GM18502 (cell line): ENCODE measurements around the gene ASTL.
"Not testable (repeated sequence)": the region's sequence is repeated elsewhere in the genome, so short reads cannot be mapped to it uniquely, and the experiment has no call there.

Experiments used
- ATAC-seq: cut with Tn5 transposase; IDR thresholded peaks from one replicate; pipeline ENCODE4 v1.9.1; 2021; ENCODE audit warnings: mild to moderate bottlenecking; ENCODE audit not compliant: unreplicated experiment, poor library complexity

The ASTL gene

GRCh38 chr2:96146881-96147592 lies 8.7 kb upstream of the ASTL start:
- no peak for ATAC-seq

GRCh38 chr2:96146153-96146880 lies 8.0 kb upstream of the ASTL start:
- ATAC-seq: peak; percentile 35

GRCh38 chr2:96145848-96146152 lies 7.5 kb upstream of the ASTL start:
- peak; percentile 0 for ATAC-seq

GRCh38 chr2:96145036-96145847 lies 6.9 kb upstream of the ASTL start, which contains the start of gene DUSP2:
DUSP2 (minus strand) TSS chr2:96145440; CDS start chr2:96145354, 86 bp downstream.
- peak; percentile 51 for ATAC-seq

- no peak for ATAC-seq
Measured at GRCh38 chr2:96144481-96145035, 6.3 kb upstream of the ASTL start.

GRCh38 chr2:96143848-96144480 lies 5.7 kb upstream of the ASTL start:
- ATAC-seq: no peak

GRCh38 chr2:96143231-96143847 lies 5.0 kb upstream of the ASTL start:
- no peak for ATAC-seq

- no peak for ATAC-seq
Measured at GRCh38 chr2:96142217-96143113, 4.2 kb upstream of the ASTL start.

GRCh38 chr2:96141624-96141967 lies 3.3 kb upstream of the ASTL start:
- ATAC-seq: not testable (repeated sequence)

GRCh38 chr2:96140941-96141623 lies 2.8 kb upstream of the ASTL start:
- ATAC-seq: no peak

- ATAC-seq: no peak
Measured at GRCh38 chr2:96139181-96139758, 968 bp upstream of the ASTL start.

GRCh38 chr2:96137321-96138178 lies 752 bp downstream of the ASTL start:
- ATAC-seq: no peak

- no peak for ATAC-seq
Measured at GRCh38 chr2:96136129-96136720, 2.1 kb downstream of the ASTL start.

- ATAC-seq: no peak
Measured at GRCh38 chr2:96135621-96136020, 2.7 kb downstream of the ASTL start.

- no peak for ATAC-seq
Measured at GRCh38 chr2:96135171-96135570, 3.1 kb downstream of the ASTL start.

- no peak for ATAC-seq
Measured at GRCh38 chr2:96134421-96134820, 3.9 kb downstream of the ASTL start.
